ENCODE data around the gene INO80D. TPM values are rescaled to one million over a fixed set of nuclear protein-coding genes. Genes with fewer than 3 reads are reported as not detected.

The INO80D gene
- total RNA-seq, 1 donor from 2014 or later = 13.1 TPM

DNA sequence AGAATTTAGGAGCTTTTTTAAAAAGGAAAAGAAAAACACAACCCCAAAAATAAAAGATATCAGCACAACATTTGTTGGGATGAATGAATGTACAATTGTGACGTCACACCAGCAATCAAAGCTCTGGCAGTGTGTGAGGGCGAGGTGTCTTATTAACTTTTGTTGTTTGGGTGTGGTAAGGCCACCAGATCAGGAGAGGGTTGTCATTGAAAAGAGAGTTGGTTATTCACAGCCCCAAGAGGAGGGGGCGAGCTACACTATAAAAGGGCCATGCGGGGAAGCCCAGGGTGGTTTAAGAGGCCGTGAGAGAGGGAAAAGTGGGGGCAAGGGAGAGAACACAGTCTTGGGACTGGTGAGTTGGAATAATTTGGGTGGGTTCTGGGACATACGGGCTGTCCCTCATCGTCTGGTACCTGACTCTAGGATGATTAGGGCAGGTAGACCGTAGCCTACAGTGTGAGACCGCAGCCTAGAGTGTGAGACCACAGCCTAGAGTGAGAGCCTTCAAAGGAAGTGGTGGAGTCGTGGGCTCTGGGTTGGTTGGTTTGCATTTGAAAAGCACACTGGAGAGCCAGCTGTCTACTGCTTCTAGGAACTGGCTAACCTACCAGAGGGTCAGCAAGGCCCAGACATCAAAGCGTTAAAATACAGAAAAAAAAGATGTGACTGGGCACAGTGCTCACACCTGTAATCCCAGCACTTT, 128.4 kb downstream of the INO80D start:
- DNase-seq (no peak), ATAC-seq (no peak)

DNA sequence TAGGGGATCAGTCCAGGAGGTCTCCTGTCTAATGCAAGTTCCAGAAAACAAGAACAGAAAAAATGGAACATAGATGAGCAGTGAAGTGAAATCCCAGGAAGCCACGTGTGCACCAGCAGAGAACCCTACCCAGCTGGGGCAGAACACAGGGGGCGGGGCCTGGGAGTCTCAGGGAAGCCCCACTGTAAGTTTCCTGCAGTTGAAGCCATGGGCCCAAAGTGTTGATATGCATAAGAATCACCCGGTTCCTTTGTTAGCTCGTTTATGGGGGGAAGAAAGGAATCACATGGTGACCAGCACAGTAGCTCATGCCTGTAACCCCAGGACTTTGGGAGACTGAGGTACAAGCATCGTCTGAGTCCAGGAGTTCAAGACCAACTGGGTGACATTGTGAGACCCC, 131.3 kb downstream of the INO80D start:
- ATAC-seq (no peak), DNase-seq (no peak)
- intact Hi-C loops (cut with micrococcal nuclease) = no loop called here

More for the DNA sequence above, 128.4 kb downstream of the INO80D start:
- intact Hi-C loops (cut with micrococcal nuclease) = no loop called here

DNA sequence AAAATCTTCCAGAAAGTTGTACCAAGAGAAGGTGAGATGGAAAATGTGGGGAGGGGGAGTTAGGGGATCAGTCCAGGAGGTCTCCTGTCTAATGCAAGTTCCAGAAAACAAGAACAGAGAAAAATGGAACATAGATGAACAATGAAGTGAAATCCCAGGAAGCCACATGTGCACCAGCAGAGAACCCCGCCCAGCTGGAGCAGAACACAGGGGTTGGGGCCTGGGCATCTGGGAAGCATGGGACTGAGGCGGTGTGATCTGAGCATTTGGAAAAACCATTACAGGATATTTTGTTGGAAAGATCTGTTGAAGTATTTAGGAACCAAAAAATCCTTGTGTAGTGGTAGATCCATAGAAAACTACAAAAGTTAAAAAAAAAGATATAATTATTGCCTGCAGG, 133.7 kb downstream of the INO80D start:
- no peak for DNase-seq
- ATAC-seq = no peak
- intact Hi-C loops (cut with micrococcal nuclease) = no loop called here

DNA sequence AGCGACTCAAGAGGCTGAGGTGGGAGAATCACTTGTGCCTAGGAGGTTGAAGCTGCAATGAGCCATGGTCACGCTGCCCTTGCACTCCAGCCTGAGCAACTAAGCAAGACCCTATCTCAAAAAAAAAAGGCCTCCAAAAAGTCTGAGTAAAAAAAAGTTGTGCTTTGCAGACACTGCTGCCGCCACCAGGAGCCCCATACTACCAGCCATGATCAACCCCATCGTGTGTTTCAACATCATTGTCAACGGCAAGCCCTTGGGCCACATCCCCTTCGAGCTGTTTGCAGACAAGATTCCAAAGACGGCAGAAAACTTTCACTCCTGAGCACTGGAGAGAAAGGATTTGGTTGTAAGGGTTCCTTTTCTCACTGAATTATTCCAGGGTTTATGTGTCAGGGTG, 137.1 kb downstream of the INO80D start:
- intact Hi-C loops (cut with micrococcal nuclease) = loop anchor here (10.0 kb wide), 1 partner anchor 184 kb away; no protein-coding TSS in a partner anchor
- DNase-seq = no peak
- ATAC-seq = no peak

DNA sequence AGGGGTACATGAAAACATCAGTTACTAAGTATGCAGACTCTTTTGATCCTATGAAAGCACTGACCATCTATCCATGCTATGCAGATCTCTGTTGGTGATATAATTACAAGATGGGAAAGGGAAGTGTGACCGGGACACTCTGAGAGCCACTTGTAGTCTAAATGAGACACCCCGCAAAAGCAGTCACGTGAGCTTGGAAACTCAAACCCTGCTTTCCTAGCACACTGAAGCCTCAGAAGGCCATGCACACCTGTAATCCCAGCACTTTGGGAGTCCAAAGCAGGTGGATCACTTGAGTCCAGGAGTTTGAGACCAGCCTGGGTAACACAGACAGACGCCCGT, 137.5 kb downstream of the INO80D start:
- DNase-seq (no peak), ATAC-seq (no peak)
- intact Hi-C loops (cut with micrococcal nuclease) = loop anchor here (10.0 kb wide), 1 partner anchor 184 kb away; no protein-coding TSS in a partner anchor

DNA sequence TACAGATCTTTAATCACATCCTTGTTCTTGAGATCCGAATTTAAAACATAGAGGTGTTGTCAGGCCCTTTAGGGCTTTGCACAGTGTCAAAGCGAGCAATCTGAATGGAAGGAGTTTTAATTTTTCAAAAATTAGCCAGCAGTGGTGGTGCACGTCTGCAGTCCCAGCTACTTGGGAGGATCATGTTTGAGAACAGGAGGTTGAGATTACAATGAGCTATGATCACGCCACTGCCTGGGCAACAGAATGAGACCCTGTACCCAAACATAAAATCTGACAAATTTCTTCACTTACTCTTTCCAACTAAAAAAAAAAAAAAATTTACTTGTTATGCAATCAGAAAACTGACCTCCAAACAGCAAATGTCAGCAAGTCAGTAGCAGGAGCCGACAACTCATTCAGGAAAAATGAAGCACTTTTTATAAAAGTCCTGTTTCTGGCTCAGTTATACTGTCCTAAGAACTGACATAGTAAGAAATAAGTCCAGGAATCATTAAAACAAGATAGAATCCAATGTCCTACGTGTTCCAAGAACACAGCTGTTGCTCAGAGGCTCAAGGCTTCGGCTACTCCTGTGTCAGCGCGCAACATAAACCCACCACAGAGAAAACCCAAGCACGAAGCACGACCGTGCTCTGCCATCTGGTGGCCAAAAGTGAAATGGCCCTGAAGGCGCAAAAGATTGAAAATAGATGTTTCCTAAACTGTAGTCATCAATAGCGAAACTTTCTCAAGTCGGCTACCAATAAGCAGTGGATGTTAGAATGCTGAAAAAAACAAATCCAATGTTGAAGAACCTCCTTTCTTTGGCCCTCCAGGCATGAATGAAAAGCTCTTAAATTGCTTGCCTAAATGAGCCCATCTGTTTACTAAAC, 138.1 kb downstream of the INO80D start:
- ATAC-seq (peak; percentile 94), DNase-seq (peak; percentile 72)
- intact Hi-C loops (cut with micrococcal nuclease) = loop anchor here (10.0 kb wide), 1 partner anchor 183 kb away; no protein-coding TSS in a partner anchor

DNA sequence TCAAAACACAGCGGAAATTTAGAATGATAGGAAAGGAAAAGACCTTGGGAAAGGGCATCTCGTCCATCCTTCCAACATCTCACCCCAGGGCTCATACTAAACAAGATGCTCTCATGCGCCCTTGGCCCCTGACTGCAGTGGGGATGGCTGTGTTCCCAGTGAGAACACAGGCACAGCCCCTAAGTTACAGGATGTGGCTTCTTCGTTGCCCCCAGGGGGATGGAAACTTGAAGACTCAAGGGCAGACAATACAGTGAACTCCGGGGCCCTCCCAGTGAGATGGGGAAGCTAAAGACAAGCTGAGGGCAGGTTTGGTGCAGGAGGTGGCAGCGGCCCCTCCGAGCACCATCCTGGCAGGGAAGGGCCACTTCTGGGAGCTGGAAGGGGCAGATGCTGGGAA, 139.7 kb downstream of the INO80D start:
- DNase-seq (no peak), ATAC-seq (no peak)
- intact Hi-C loops (cut with micrococcal nuclease) = loop anchor here (10.0 kb wide), 1 partner anchor 181 kb away; no protein-coding TSS in a partner anchor

Other genes starting within 250 kb of the INO80D start
- gene NDUFS1, start 73.3 kb upstream of the INO80D start, total RNA-seq = 503 TPM
- 258 TPM for gene EEF1B2, start 73.7 kb upstream of the INO80D start, total RNA-seq
- 6.6 TPM for gene ZDBF2, start 188.5 kb upstream of the INO80D start, total RNA-seq

Data from left ventricle myocardium superior (tissue), 1 donor.